BE2C (cell line): ENCODE results near the gene METTL8.

Source experiments
- DNase-seq: peaks from one replicate; pipeline ENCODE4 v3.0.0-alpha.2; 2020
- H3K27me3 ChIP-seq: fragments of 250-450 bp; sonication (Bioruptor Pico); 2 replicates; pipeline ENCODE4 v1.5.1; 2020; ENCODE audit warnings: mild to moderate bottlenecking
- H3K36me3 ChIP-seq: fragments of 250-450 bp; sonication (Bioruptor Pico); 2 replicates; pipeline ENCODE4 v1.5.1; 2020; ENCODE audit warnings: mild to moderate bottlenecking
- H3K4me1 ChIP-seq: fragments of 250-450 bp; sonication (Bioruptor Pico); 2 replicates; pipeline ENCODE4 v1.5.1; 2020
- H3K4me3 ChIP-seq: 2 replicates; pipeline ENCODE4 v1.5.1; 2011; ENCODE audit warnings: low read depth, low read length
- H3K9me3 ChIP-seq: fragments of 250-450 bp; sonication (Bioruptor Pico); 2 replicates; pipeline ENCODE4 v1.5.1; 2020
- TF ChIP-seq, protein P1 (sequence below): IDR thresholded peaks from 2 replicates; pipeline ENCODE4 v1.5.1; 2012; ENCODE audit warnings: mild to moderate bottlenecking, low read depth, low read length

Gene METTL8

DNA sequence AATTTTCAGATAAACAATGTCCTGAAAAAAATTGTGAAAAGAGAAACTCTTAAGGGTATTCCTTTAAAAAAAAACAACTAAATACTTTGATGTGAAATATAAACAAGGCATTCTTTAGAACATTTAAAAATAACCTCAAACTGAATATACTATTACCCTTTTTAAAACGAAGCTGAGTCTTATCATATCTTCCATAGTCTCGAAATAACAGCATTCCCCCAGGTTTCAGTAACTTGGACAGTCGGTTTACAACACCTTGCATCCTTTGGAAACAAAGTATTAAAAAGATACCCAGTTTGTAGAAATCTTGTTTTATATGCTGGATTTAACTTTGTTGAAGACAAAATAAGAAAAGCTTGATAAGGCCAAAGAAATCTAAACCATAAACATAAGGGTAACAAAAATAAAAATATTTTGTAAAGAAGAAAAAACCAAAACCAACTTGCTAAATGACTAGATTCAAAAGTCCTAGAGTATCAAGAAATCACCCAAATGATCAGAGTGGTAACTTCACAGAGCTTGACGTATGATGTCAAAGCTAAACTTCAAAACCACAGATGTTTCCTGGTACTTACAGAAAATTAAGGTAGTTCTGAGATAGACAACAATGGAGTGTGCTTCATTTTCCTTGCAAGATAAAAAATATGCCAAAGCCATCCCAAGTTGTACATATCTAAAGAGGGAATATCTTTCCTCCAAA is 107.8 kb downstream of the METTL8 start:
- H3K4me3 ChIP-seq: no peak overlapping the region
- TF ChIP-seq, protein P1, sequence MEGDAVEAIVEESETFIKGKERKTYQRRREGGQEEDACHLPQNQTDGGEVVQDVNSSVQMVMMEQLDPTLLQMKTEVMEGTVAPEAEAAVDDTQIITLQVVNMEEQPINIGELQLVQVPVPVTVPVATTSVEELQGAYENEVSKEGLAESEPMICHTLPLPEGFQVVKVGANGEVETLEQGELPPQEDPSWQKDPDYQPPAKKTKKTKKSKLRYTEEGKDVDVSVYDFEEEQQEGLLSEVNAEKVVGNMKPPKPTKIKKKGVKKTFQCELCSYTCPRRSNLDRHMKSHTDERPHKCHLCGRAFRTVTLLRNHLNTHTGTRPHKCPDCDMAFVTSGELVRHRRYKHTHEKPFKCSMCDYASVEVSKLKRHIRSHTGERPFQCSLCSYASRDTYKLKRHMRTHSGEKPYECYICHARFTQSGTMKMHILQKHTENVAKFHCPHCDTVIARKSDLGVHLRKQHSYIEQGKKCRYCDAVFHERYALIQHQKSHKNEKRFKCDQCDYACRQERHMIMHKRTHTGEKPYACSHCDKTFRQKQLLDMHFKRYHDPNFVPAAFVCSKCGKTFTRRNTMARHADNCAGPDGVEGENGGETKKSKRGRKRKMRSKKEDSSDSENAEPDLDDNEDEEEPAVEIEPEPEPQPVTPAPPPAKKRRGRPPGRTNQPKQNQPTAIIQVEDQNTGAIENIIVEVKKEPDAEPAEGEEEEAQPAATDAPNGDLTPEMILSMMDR: no peak
- no peaks in the 10 kb centered on the region for H3K27me3 ChIP-seq
- no peaks in the 10 kb centered on the region for H3K4me1 ChIP-seq
- H3K36me3 ChIP-seq: no peaks in the 10 kb centered on the region
- H3K9me3 ChIP-seq: no peaks in the 10 kb centered on the region
- DNase-seq: no peak

DNA sequence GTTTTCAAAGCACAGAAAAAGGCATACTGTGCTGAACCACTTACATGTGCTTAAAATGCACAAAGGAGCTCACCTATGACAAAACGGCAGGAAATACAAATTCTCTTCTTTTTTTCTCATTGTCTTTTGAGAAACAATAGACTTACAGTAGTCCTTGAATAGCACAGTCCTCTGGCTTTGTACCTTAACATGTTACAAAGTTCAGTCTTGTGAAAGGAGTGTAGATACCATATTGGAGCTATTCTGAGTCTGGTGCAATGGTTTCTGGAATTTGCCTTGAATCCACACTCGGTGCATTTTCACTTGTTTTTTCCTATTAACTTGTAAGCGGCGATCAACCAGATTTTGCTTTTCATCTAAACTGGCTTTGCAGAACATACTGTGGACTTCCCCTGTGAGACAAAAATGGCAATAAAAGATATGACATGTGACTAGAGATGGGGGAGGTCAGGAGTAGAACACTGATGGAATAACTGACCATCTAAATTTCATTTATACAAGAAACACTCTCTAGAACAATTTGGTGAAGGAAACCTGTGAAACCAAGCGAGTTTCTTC is 109.7 kb downstream of the METTL8 start:
- DNase-seq: no peak
- Histone ChIP-seq H3K9me3 (no peaks in the 10 kb centered on the region), H3K4me1 (no peaks in the 10 kb centered on the region), H3K27me3 (no peaks in the 10 kb centered on the region), H3K4me3 (no peak overlapping the region), H3K36me3 (no peaks in the 10 kb centered on the region)
- TF ChIP-seq, protein P1: no peak

DNA sequence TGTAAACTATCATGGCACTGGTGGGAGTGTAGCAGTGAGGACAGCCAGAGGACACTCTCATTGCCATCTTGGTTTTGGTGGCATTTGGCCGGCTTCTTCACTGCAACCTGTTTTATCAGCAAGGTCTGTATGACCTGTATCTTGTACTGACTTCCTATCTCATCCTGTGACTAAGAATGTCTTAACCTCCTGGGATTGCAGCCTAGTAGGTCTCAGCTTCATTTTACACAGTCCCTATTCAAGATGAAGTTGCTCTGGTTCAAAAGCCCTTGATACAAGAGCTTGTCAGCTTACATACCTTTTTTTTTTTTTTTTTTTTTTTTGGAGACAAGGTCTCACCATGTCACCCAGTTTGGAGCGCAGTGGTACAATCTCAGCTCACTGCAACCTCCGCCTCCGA is 110.9 kb downstream of the METTL8 start:
- TF ChIP-seq, protein P1: no peak
- no peaks in the 10 kb centered on the region for H3K36me3 ChIP-seq
- no peak for DNase-seq
- H3K4me1 ChIP-seq: no peaks in the 10 kb centered on the region
- no peaks in the 10 kb centered on the region for H3K27me3 ChIP-seq
- no peak overlapping the region for H3K4me3 ChIP-seq
- H3K9me3 ChIP-seq: no peaks in the 10 kb centered on the region

DNA sequence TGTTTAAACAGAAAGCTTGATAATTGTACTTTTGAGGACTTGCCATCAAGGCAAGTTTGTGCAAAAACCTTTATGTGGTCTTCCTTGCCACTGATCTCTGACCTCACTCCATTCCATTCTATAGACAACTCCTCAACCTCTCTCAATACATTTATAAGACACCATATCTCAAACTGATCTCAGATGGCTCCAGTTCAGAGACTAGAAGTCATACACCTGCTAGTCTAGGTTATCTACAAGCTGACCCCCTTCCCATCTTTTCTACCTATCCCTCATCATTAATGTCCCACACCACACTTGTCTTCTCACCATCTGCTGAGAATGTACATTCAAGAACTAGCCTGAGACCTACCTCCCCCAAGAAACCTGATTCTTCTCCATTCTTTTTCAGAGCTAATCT is 113.1 kb downstream of the METTL8 start:
- H3K4me1 ChIP-seq: no peaks in the 10 kb centered on the region
- no peak for DNase-seq
- no peak overlapping the region for H3K4me3 ChIP-seq
- TF ChIP-seq, protein P1: no peak
- no peaks in the 10 kb centered on the region for H3K36me3 ChIP-seq
- H3K27me3 ChIP-seq: no peaks in the 10 kb centered on the region
- no peaks in the 10 kb centered on the region for H3K9me3 ChIP-seq

DNA sequence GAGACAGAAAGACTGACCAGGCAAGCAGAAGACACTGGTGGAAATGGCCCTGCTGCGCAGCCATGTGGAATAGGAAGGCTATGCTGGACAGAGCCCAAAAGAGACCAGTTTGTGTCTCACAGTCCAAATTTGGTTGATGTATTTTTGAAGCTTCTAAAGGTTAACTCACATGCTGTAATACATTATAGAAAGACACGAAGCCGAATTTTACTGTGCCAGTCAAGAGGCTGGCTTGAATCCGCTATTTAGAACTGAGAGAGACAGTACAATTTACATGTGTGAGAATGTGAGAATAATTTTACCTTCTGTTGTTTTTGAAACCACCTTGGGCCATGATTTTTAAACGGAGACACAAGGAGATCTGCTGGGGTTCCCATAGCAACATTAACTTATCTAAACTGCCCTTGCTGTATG is 113.6 kb downstream of the METTL8 start:
- Histone ChIP-seq H3K4me1 (no peaks in the 10 kb centered on the region), H3K9me3 (no peaks in the 10 kb centered on the region), H3K36me3 (no peaks in the 10 kb centered on the region), H3K27me3 (no peaks in the 10 kb centered on the region), H3K4me3 (no peak overlapping the region)
- TF ChIP-seq, protein P1: no peak
- no peak for DNase-seq

DNA sequence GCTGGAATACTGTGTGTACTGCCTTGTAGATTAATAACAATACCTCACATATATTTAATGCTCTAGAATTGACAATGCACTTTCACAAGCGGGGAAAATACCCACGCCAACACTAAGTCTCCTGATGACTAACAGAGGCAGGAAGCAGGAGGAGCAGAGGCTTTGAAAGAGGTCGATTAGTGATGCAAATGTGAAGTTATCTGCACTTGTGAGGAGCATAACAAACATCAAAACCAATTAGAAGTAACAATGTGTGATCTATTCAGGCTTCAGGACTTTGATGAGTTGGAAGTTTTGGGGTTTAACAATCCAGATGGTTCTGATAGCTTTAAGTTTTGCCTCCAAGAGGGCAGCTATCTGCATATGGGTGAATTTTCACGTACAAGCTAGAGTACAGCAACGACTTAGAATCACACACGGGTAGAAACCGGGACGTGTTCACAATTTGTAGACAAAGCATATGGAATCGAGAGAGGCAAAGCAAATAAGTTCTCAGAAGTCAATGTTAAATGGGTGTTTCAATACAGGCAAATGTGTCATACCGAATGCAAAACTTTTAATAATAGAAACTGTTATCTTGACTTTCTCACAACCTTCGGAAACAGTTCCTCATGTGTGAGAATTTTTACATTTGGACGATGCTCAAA is 114.5 kb downstream of the METTL8 start:
- H3K36me3 ChIP-seq: no peaks in the 10 kb centered on the region
- TF ChIP-seq, protein P1: no peak
- no peaks in the 10 kb centered on the region for H3K27me3 ChIP-seq
- H3K9me3 ChIP-seq: no peaks in the 10 kb centered on the region
- DNase-seq: no peak
- no peaks in the 10 kb centered on the region for H3K4me1 ChIP-seq
- H3K4me3 ChIP-seq: no peak overlapping the region
